Liver (tissue), 9 donors: Measurements from ENCODE around the gene TOLLIP. TPM values are rescaled to one million over a fixed set of nuclear protein-coding genes. Genes with fewer than 3 reads are reported as not detected.
A peak's percentile ranks its signal among the peaks of the same experiment; 100 is the strongest.
"Not testable (repeated sequence)": the region's sequence is repeated elsewhere in the genome, so short reads cannot be mapped to it uniquely, and the experiment has no call there.

Experiments used
- DNase-seq: peaks from one replicate; pipeline ENCODE4 v3.0.0-alpha.2; 2017; ENCODE audit warnings: low spot score
- H3K27ac ChIP-seq, 2 donors: one replicate each; pipeline ENCODE4 v1.7.0; 2013; ENCODE audit warnings: inconsistent platforms in 2 of 2, low read length in 2 of 2, control low read depth in 1 of 2, low read depth in 1 of 2, mild to moderate bottlenecking in 1 of 2
- H3K27me3 ChIP-seq, 4 donors: one replicate each; pipeline versions ENCODE4 v1.6.1 to v1.7.0; 2013; ENCODE audit warnings: low read length in 3 of 4, inconsistent platforms in 1 of 4, mild to moderate bottlenecking in 1 of 4, moderate library complexity in 1 of 4; ENCODE audit not compliant: control insufficient read depth in 4 of 4, insufficient read depth in 4 of 4
- H3K36me3 ChIP-seq, 4 donors: one replicate each; pipeline versions ENCODE4 v1.6.1 to v1.7.0; 2013; ENCODE audit warnings: low read length in 3 of 4, mild to moderate bottlenecking in 3 of 4, low read depth in 1 of 4, moderate library complexity in 1 of 4; ENCODE audit not compliant: control insufficient read depth in 4 of 4, insufficient read depth in 3 of 4
- H3K4me1 ChIP-seq, 4 donors: one replicate each; pipeline versions ENCODE4 v1.6.1 to v1.7.0; 2013; ENCODE audit warnings: low read length in 3 of 4, mild to moderate bottlenecking in 3 of 4, moderate library complexity in 1 of 4; ENCODE audit not compliant: control insufficient read depth in 4 of 4, insufficient read depth in 4 of 4
- H3K4me3 ChIP-seq, 3 donors: one replicate each; pipeline versions ENCODE4 v1.6.1 to v1.7.0; 2013; ENCODE audit warnings: low read length in 3 of 3, control low read depth in 1 of 3, low read depth in 1 of 3, mild to moderate bottlenecking in 1 of 3
- H3K9ac ChIP-seq, 2 donors: one replicate each; pipeline ENCODE4 v1.7.0; 2013; ENCODE audit warnings: low read length in 2 of 2, mild to moderate bottlenecking in 2 of 2, moderate library complexity in 2 of 2, control low read depth in 1 of 2, low read depth in 1 of 2
- H3K9me3 ChIP-seq, 4 donors: one replicate each; pipeline versions ENCODE4 v1.6.1 to v1.7.0; 2013; ENCODE audit warnings: low read length in 3 of 4; ENCODE audit not compliant: control insufficient read depth in 4 of 4
- FOXA2 ChIP-seq: IDR thresholded peaks from 2 replicates; pipeline ENCODE4 v1.6.1; 2016; ENCODE audit warnings: antibody characterized with exemption
- GABPA ChIP-seq, 2 donors: IDR thresholded peaks in 1 of 2; conservative IDR thresholded peaks in 1 of 2; 2 replicates each; pipeline ENCODE4 v1.6.1; 2016; ENCODE audit warnings: antibody characterized with exemption in 2 of 2, mild to moderate bottlenecking in 1 of 2, moderate library complexity in 1 of 2
- JUND ChIP-seq, 2 donors: IDR thresholded peaks; 2 replicates each; pipeline ENCODE4 v1.6.1; 2016; ENCODE audit warnings: antibody characterized with exemption in 2 of 2
- NR2F2 ChIP-seq: IDR thresholded peaks from 2 replicates; pipeline ENCODE4 v1.6.1; 2016; ENCODE audit warnings: antibody characterized with exemption
- RAD21 ChIP-seq, 2 donors: IDR thresholded peaks; 2 replicates each; pipeline ENCODE4 v1.6.1; 2016; ENCODE audit warnings: antibody characterized with exemption in 2 of 2, mild to moderate bottlenecking in 2 of 2
- RXRA ChIP-seq, 2 donors: IDR thresholded peaks; 2 replicates each; pipeline ENCODE4 v1.6.1; 2017 to 2018; ENCODE audit warnings: antibody characterized with exemption in 2 of 2, mild to moderate bottlenecking in 1 of 2
- SP1 ChIP-seq: IDR thresholded peaks from 2 replicates; pipeline ENCODE4 v1.6.1; 2018; ENCODE audit warnings: antibody characterized with exemption, mild to moderate bottlenecking
- TAF1 ChIP-seq: conservative IDR thresholded peaks from 2 replicates; pipeline ENCODE4 v1.6.1; 2016; ENCODE audit warnings: antibody characterized with exemption, mild to moderate bottlenecking
- WGBS: extraction: QIAGEN DNeasy Blood & Tissue Kit; methylation state at CpG from one replicate; pipeline ENCODE4 v1.1.7; 2013; 5-methylcytosine and 5-hydroxymethylcytosine counted together
- polyA plus RNA-seq, 2 donors: library from polyadenylated mRNA; stranded (reverse) in 1 of 2; unstranded in 1 of 2; fragments of 200-250 nt in 1 of 2; fragments of >200 nt in 1 of 2; fragmentation: Nextera tagmentation in 1 of 2; extraction: Ambion mirVana in 1 of 2; gene quantifications; one replicate each; pipeline versions ENCODE4 v1.2.1 to v1.2.3, GENCODE V29; 2013 to 2015
- total RNA-seq, 2 donors: library from RNA; depleted of rRNA; stranded (reverse); fragments of >200 nt; gene quantifications; one replicate each; pipeline ENCODE4 v1.2.3, GENCODE V29; 2014
- TF ChIP-seq, protein P1 (sequence below): IDR thresholded peaks from 2 replicates; pipeline ENCODE4 v1.6.1; 2016; ENCODE audit warnings: antibody characterized with exemption
- TF ChIP-seq, protein P2 (sequence below): IDR thresholded peaks from 2 replicates; pipeline ENCODE4 v1.6.1; 2016; ENCODE audit warnings: antibody characterized with exemption
- TF ChIP-seq, protein P3 (sequence below): fragments of 150-350 bp; IDR thresholded peaks from 2 replicates; pipeline ENCODE4 v1.5.1; 2017; ENCODE audit warnings: improper control_type of control experiment, low read depth, low read length; ENCODE audit not compliant: missing input control
- TF ChIP-seq, protein P4 (sequence below): IDR thresholded peaks from 2 replicates; pipeline ENCODE4 v1.6.1; 2016; ENCODE audit warnings: antibody characterized with exemption, mild to moderate bottlenecking
- donor health status: healthy.
- donor health status: healthy.
- donor health status: healthy.
- donor health status: healthy.
- donor health status: healthy.

TOLLIP gene
- total and polyA plus RNA-seq, 4 donors = 27.5 to 102 (median 72.9) TPM

DNA sequence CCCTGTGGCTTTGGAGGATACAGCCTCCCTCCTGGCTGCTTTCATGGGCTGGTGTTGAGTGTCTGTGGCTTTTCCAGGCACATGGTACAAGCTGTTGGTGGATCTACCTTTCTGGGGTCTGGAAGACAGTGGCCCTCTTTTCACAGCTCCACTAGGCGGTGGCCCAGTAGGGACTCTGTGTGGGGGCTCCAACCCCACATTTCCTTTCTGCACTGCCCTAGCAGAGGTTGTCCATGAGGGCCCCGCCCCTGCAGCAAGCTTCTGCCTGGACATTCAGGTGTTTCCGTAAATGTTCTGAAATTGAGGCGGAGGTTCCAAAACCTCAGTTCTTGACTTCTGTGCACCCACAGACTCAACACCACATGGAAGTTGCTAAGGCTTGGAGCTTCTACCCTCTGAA, 44.0 kb downstream of the TOLLIP start:
- 99% methylated on average over 4 of the region's 4 CpGs for WGBS

GRCh38 chr11:1264444-1264843, 45.0 kb downstream of the TOLLIP start:
- not testable (repeated sequence) for H3K27ac ChIP-seq

More for the DNA sequence above, 44.0 kb downstream of the TOLLIP start:
- H3K4me3 ChIP-seq, H3K27ac ChIP-seq, H3K27me3 ChIP-seq, H3K9ac ChIP-seq, DNase-seq, H3K9me3 ChIP-seq, H3K36me3 ChIP-seq: not testable (repeated sequence)
- peaks cover 8 to 18% (median 14%) of the 10 kb centered on the region in 4 donors for H3K4me1 ChIP-seq

DNA sequence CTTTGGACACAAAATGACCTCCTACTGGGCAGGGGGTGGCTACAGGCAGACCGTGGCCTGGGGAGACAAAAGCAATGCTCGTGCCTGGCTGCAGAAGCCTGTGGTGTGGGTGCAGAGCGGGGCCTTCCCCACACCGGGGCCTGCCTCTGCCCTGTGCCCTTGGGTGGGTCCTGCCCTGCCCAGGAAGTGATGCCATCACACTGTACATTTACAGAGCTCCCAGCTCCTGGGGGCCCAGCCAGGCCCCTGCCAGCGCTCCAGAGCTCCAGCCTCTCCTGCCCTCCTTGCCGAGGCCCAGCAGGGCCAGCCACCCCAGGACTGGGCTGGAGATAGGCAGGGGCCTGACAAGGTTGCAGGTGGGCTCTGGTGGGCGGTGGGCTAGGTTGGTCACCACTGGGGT, 46.4 kb downstream of the TOLLIP start:
- Histone ChIP-seq H3K4me1 (peaks cover 8 to 18% (median 14%) of the 10 kb centered on the region in 4 donors), H3K27me3 (no peaks in the 10 kb centered on the region), H3K36me3 (no peaks in the 10 kb centered on the region), H3K9me3 (no peaks in the 10 kb centered on the region), H3K27ac (peak overlapping the region; percentile 4 to 67), H3K9ac (no peak overlapping the region), H3K4me3 (no peak overlapping the region)
- 44% methylated on average over 7 of the region's 7 CpGs for WGBS
- TF ChIP-seq RXRA (IDR thresholded peaks at IDR 0.05) (no peak), GABPA (IDR thresholded peaks at IDR 0.05 in 1 of 2, conservative IDR thresholded peaks at IDR 0.05 in 1 of 2) (no peak), SP1 (no peak), TAF1 (no peak), RAD21 (IDR thresholded peaks at IDR 0.05) (no peak), FOXA2 (no peak), NR2F2 (no peak), JUND (IDR thresholded peaks at IDR 0.05) (no peak)
- TF ChIP-seq, protein P1, sequence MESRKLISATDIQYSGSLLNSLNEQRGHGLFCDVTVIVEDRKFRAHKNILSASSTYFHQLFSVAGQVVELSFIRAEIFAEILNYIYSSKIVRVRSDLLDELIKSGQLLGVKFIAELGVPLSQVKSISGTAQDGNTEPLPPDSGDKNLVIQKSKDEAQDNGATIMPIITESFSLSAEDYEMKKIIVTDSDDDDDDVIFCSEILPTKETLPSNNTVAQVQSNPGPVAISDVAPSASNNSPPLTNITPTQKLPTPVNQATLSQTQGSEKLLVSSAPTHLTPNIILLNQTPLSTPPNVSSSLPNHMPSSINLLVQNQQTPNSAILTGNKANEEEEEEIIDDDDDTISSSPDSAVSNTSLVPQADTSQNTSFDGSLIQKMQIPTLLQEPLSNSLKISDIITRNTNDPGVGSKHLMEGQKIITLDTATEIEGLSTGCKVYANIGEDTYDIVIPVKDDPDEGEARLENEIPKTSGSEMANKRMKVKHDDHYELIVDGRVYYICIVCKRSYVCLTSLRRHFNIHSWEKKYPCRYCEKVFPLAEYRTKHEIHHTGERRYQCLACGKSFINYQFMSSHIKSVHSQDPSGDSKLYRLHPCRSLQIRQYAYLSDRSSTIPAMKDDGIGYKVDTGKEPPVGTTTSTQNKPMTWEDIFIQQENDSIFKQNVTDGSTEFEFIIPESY = no peak
- TF ChIP-seq, protein P2, sequence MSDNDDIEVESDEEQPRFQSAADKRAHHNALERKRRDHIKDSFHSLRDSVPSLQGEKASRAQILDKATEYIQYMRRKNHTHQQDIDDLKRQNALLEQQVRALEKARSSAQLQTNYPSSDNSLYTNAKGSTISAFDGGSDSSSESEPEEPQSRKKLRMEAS = no peak
- TF ChIP-seq, protein P3, sequence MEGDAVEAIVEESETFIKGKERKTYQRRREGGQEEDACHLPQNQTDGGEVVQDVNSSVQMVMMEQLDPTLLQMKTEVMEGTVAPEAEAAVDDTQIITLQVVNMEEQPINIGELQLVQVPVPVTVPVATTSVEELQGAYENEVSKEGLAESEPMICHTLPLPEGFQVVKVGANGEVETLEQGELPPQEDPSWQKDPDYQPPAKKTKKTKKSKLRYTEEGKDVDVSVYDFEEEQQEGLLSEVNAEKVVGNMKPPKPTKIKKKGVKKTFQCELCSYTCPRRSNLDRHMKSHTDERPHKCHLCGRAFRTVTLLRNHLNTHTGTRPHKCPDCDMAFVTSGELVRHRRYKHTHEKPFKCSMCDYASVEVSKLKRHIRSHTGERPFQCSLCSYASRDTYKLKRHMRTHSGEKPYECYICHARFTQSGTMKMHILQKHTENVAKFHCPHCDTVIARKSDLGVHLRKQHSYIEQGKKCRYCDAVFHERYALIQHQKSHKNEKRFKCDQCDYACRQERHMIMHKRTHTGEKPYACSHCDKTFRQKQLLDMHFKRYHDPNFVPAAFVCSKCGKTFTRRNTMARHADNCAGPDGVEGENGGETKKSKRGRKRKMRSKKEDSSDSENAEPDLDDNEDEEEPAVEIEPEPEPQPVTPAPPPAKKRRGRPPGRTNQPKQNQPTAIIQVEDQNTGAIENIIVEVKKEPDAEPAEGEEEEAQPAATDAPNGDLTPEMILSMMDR = no peak
- TF ChIP-seq, protein P4, sequence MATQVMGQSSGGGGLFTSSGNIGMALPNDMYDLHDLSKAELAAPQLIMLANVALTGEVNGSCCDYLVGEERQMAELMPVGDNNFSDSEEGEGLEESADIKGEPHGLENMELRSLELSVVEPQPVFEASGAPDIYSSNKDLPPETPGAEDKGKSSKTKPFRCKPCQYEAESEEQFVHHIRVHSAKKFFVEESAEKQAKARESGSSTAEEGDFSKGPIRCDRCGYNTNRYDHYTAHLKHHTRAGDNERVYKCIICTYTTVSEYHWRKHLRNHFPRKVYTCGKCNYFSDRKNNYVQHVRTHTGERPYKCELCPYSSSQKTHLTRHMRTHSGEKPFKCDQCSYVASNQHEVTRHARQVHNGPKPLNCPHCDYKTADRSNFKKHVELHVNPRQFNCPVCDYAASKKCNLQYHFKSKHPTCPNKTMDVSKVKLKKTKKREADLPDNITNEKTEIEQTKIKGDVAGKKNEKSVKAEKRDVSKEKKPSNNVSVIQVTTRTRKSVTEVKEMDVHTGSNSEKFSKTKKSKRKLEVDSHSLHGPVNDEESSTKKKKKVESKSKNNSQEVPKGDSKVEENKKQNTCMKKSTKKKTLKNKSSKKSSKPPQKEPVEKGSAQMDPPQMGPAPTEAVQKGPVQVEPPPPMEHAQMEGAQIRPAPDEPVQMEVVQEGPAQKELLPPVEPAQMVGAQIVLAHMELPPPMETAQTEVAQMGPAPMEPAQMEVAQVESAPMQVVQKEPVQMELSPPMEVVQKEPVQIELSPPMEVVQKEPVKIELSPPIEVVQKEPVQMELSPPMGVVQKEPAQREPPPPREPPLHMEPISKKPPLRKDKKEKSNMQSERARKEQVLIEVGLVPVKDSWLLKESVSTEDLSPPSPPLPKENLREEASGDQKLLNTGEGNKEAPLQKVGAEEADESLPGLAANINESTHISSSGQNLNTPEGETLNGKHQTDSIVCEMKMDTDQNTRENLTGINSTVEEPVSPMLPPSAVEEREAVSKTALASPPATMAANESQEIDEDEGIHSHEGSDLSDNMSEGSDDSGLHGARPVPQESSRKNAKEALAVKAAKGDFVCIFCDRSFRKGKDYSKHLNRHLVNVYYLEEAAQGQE = no peak
- no peak for DNase-seq

More at GRCh38 chr11:1264444-1264843, 45.0 kb downstream of the TOLLIP start:
- not testable (repeated sequence) for H3K9ac ChIP-seq, H3K36me3 ChIP-seq, DNase-seq, H3K9me3 ChIP-seq, H3K4me3 ChIP-seq, H3K27me3 ChIP-seq
- TF ChIP-seq RAD21 (IDR thresholded peaks at IDR 0.05) = peak; percentile 73 to 79
- TF ChIP-seq, protein P1 = peak; percentile 98
- TF ChIP-seq, protein P3 = peak; percentile 17
- 37% methylated on average over 3 of the region's 3 CpGs for WGBS
- H3K4me1 ChIP-seq = peaks cover 8 to 18% (median 14%) of the 10 kb centered on the region in 4 donors
